Right lobe of liver (tissue), 4 donors: Measurements from ENCODE around the gene RNASE13.
A peak's percentile ranks its signal among the peaks of the same experiment; 100 is the strongest.

Experiments
- POLR2A ChIP-seq: fragments of 450-650 bp; IDR thresholded peaks from one replicate; pipeline ENCODE4 v1.6.1; 2017; ENCODE audit warnings: antibody characterized with exemption, mild to moderate bottlenecking
- TF ChIP-seq, protein P1 (sequence below), 4 donors: fragments of 200-600 bp in 3 of 4; fragments of 450-650 bp in 1 of 4; IDR thresholded peaks; one replicate each; pipeline versions ENCODE4 v1.5.1 to v1.8.0; 2016 to 2022; ENCODE audit warnings: antibody characterized with exemption in 4 of 4, mild to moderate bottlenecking in 2 of 4
- donor health status: DM: no; HTN: no; CAD: no.
- donor health status: DM: no; HTN: no; CAD: no.
- donor health status: DM: no; HTN: yes; CAD: no.

GRCh38 chr14:20989787-20990600 is 44.6 kb downstream of the RNASE13 start, which contains the start of gene METTL17:
- TF ChIP-seq, protein P1, sequence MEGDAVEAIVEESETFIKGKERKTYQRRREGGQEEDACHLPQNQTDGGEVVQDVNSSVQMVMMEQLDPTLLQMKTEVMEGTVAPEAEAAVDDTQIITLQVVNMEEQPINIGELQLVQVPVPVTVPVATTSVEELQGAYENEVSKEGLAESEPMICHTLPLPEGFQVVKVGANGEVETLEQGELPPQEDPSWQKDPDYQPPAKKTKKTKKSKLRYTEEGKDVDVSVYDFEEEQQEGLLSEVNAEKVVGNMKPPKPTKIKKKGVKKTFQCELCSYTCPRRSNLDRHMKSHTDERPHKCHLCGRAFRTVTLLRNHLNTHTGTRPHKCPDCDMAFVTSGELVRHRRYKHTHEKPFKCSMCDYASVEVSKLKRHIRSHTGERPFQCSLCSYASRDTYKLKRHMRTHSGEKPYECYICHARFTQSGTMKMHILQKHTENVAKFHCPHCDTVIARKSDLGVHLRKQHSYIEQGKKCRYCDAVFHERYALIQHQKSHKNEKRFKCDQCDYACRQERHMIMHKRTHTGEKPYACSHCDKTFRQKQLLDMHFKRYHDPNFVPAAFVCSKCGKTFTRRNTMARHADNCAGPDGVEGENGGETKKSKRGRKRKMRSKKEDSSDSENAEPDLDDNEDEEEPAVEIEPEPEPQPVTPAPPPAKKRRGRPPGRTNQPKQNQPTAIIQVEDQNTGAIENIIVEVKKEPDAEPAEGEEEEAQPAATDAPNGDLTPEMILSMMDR (IDR thresholded peaks at IDR 0.05): peak; percentile 18 to 40 (median 32)
- peak; percentile 71 for TF ChIP-seq POLR2A
